SH-SY5Y (cell line): ENCODE results near the gene FAM83F.

Source experiments
- GATA2 ChIP-seq: IDR thresholded peaks from 2 replicates; pipeline ENCODE4 v1.6.1; 2011; ENCODE audit warnings: mild to moderate bottlenecking, low read depth, low read length
- GATA3 ChIP-seq: IDR thresholded peaks from 2 replicates; pipeline ENCODE4 v1.6.1; 2011; ENCODE audit warnings: low read depth, mild to moderate bottlenecking, low read length, moderate library complexity

- TF ChIP-seq GATA2 (no peak), GATA3 (no peak)
These were observed 4.5 kb downstream of the FAM83F start for GRCh38 chr22:39999144-39999757.
